RCC 7860 (cell line): ENCODE results near the gene DRG1.
"Not testable (repeated sequence)": the region's sequence is repeated elsewhere in the genome, so short reads cannot be mapped to it uniquely, and the experiment has no call there.

ENCODE experiments used
- DNase-seq: peaks from one replicate; pipeline ENCODE4 v3.0.0-alpha.2; 2015; ENCODE audit warnings: low spot score
- FAIRE-seq: peaks from 2 replicates; lab custom pipeline; 2012; peaks lifted over from hg19 to GRCh38; lab: Jason Lieb, UNC

DRG1 gene

DNA sequence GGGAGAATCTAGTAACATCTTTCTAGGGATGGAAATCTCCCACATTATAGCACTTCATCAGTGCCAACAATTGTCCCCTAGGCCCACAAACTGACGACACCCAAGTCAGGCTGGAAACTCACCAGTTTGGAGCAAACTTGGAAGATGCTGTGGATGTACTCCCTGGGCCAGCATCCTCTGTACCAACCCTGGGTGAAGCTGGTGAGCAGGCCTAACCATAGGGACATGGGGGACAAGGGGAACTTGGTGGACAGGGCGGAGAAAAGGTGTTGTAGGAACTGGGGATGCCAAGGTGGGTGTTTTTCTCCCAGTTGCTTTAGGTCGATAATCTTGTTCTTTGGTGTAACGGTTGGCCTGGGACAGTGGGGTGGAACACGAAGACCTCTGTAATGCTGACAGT lies 42.2 kb downstream of the DRG1 start:
- no peak for FAIRE-seq
- no peak for DNase-seq

DNA sequence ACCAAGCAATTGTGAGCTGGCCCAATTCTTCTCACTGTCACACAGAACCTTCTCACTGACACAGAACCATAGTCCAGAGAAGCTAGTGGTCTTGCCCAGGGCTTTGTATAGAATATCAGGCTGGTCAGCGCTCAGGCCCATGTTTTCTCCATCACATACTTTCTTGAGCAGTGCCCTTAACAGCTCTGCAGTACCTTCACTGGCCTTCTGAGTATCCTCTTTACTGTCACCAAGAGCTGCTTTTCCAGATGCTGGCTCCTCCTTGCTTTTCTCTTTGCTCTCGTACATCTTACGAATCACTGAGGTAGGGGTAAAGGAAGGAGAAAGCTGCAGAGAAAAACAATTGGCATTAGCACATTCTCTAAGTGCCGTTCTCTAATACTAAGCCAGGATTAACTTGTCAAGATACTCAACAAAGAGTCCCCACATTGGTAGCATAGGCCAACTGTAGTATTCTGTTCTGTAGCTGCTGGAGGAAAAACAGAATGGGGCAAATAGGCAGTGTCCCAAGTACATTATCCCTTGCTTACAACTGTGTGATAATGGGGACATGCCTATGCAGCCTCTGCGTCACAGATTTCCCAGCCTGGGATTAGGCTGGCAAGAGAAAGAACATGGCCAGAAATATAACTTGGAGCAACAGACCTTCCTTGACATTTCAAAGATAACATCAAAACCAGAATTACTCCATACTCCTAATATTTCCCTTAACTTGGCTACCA lies 43.5 kb downstream of the DRG1 start:
- no peak for FAIRE-seq
- no peak for DNase-seq

DNA sequence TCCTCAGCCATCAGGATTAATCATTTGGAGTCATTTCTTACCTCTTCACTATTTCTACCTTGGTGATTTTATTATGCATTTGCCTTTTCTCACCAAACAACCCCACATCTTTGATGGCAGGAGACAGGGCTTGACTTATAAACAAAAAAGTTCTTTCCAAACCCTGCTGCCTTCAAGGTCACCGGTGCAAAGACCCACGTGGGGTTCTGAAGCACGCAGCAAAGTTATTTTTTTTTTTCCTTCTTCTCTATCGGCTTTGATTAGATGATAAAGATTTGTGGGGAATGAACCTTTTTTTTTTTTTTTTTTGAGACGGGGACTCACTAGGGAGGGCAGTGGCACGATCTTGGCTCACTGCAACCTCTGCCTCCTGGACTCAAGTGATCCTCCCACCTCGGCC lies 44.1 kb downstream of the DRG1 start:
- FAIRE-seq (no peak), DNase-seq (no peak)

- DNase-seq = no peak
- no peak for FAIRE-seq
These were observed 46.2 kb downstream of the DRG1 start for GRCh38 chr22:31445642-31446041.

- FAIRE-seq = no peak
- DNase-seq = no peak
These were observed 46.8 kb downstream of the DRG1 start for GRCh38 chr22:31446208-31446607.

GRCh38 chr22:31446767-31447166 lies 47.4 kb downstream of the DRG1 start:
- DNase-seq (no peak), FAIRE-seq (no peak)

GRCh38 chr22:31447337-31447736 lies 47.9 kb downstream of the DRG1 start:
- DNase-seq = no peak
- no peak for FAIRE-seq

DNA sequence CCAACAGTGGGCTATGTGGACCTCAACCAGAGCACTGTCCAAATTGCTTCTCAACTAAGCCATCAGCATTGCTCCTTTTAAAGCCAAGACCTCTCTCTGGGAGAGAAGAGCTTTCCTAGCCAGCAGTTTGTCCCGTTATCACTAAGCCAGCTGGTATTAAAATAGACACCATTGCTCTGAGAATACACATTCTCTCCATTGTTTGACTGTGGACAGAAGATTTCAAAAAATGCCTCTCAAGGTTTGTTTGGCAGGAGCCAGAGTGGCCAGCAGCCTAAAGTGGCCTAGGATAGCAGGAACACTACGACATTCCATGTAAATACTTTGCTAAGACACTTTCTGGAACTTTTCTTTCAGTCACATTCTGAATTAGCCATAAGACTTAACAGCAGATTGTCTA lies 49.0 kb downstream of the DRG1 start:
- DNase-seq (no peak), FAIRE-seq (no peak)

DNA sequence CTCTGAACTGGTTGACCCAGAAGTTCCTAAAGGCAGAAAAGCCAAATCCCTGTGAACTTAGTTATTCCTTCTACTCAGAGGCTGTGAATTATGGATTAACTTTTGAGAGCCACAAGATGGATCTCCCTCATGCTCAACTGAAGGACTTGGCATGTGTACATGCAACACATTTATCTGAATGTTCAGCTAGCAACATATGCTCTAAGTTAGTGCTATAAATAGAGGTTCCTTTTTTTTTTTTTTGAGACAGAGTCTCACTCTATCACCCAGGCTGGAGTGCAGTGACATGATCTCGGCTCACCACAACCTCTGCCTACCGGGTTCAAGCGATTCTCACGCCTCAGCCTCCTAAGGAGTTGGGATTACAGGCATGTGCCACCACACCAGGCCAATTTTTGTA lies 50.1 kb downstream of the DRG1 start:
- FAIRE-seq = no peak
- DNase-seq = no peak

- no peak for DNase-seq
- peak; percentile 40 for FAIRE-seq
These were observed 52.5 kb downstream of the DRG1 start for GRCh38 chr22:31451709-31452571.

- DNase-seq (no peak), FAIRE-seq (no peak)
These were observed 62.3 kb downstream of the DRG1 start for GRCh38 chr22:31461699-31462098.

- no peak for FAIRE-seq
- DNase-seq = no peak
These were observed 65.9 kb downstream of the DRG1 start for GRCh38 chr22:31465307-31465706.

DNA sequence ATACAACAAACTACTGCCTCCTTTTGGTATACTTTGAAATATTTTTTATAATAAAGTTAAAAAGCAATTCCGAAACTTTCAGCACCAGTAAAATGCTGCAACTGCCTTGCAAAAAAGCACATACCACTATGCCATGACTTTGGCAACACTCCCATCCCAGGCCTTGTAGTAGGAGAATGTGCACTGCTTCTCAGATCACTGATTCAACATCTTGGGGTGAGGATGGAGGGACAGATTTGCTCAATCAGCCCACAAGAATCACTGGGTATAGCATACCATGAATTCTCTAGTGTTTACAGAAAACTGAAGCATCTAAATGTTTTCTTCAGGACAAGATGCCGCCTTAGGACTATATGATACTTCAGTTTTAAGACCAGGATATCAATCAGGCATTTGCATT lies 75.3 kb downstream of the DRG1 start:
- no peak for FAIRE-seq
- no peak for DNase-seq

- DNase-seq = no peak
- FAIRE-seq = no peak
These were observed 76.4 kb downstream of the DRG1 start for GRCh38 chr22:31475800-31476199.

- FAIRE-seq = no peak
- no peak for DNase-seq
These were observed 77.9 kb downstream of the DRG1 start for GRCh38 chr22:31477329-31477728.

DNA sequence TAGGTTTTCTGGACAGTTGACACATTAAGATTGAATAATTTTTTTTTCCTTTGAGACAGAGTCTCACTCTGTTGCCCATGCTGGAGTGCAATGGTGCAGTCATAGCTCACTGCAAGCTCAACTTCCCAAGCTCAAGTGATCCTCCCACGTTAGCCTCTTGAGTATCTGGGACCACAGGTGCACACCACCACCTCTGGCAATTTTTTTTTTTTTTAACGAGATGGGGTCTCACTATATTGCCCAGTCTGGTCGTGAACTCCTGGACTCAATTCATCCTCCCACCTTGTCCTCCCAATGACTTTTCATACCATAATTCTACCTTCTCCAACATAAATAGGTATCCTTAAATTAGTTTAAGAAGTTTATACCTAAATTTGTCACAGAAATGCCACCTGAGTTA lies 81.7 kb downstream of the DRG1 start:
- DNase-seq = no peak
- no peak for FAIRE-seq

DNA sequence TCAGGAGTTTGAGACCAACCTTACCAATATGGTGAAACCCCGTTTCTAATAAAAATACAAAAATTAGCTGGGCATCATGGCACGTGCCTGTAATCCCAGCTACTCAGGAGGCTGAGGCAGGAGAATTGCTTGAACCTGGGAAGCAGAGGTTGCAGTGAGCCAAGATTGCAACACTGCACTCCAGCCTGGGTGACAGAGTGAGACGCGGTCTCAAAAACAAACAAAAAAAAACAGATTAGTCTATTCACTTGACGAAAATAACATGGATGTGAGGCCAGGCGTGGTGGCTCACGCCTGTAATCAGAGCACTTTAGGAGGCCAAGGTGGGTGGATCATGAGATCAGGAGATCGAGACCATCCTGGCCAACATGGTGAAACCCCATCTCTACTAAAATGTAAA lies 83.1 kb downstream of the DRG1 start:
- not testable (repeated sequence) for FAIRE-seq, DNase-seq
